Spleen (tissue), 7 donors: ENCODE measurements around the gene TIGAR.

Experiments
- POLR2AphosphoS5 ChIP-seq, 3 donors: sonication (generic); formaldehyde crosslinking; IDR thresholded peaks; one replicate each; pipeline ENCODE4 v1.5.1; 2017; ENCODE audit warnings: antibody characterized with exemption in 3 of 3
- TF ChIP-seq, protein P1 (sequence below), 11 experiments: fragments of 200-600 bp in 7 of 11; fragments of 450-650 bp in 4 of 11; sonication (generic) in 4 of 11; IDR thresholded peaks in 8 of 11; conservative IDR thresholded peaks in 3 of 11; 1 replicate in 7 of 11; 2 replicates in 4 of 11; pipeline versions ENCODE4 v1.4.0 to v1.8.0; 2016 to 2021; ENCODE audit warnings: antibody characterized with exemption in 11 of 11, inconsistent platforms in 4 of 11, mild to moderate bottlenecking in 1 of 11
- donor health status: DM: no; HTN: no; CAD: no; lungs with moderate emphysema.
- donor health status: DM: no; HTN: no; CAD: no.
- donor health status: DM: no; HTN: no; CAD: no.

DNA sequence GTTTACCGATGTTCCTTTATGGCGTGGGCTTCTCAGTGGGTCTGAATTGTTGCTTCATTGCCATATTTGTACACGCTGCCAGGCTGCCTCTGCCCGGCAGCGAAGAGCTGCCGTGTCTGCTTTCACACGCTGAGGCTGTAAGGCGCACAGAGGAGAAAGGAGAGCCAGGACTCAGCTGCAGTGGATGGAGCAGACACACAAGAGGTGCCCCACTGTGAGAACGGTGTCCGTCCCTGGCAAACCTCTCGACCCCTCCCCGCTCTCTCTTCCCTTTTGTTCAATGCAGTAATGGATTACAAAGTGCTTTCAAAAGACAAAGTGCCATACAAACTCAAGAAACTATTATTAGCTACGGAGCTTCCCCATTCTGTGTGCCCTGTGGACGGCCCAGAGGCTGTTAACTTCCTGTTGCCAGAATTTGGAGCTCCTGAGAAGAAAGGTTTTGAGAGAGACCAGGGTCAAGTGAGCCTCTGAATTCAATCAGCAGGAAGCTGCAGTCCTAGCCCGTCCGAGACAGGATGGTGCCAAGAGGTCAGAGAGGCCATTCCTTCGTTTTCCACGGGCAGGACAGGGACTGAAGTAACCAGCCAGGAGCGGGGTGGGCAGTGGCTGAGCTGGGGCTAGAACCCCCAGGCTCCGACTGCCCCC, 31.7 kb upstream of the TIGAR start:
- TF ChIP-seq, protein P1, sequence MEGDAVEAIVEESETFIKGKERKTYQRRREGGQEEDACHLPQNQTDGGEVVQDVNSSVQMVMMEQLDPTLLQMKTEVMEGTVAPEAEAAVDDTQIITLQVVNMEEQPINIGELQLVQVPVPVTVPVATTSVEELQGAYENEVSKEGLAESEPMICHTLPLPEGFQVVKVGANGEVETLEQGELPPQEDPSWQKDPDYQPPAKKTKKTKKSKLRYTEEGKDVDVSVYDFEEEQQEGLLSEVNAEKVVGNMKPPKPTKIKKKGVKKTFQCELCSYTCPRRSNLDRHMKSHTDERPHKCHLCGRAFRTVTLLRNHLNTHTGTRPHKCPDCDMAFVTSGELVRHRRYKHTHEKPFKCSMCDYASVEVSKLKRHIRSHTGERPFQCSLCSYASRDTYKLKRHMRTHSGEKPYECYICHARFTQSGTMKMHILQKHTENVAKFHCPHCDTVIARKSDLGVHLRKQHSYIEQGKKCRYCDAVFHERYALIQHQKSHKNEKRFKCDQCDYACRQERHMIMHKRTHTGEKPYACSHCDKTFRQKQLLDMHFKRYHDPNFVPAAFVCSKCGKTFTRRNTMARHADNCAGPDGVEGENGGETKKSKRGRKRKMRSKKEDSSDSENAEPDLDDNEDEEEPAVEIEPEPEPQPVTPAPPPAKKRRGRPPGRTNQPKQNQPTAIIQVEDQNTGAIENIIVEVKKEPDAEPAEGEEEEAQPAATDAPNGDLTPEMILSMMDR (IDR thresholded peaks at IDR 0.05 in 8 of 11, conservative IDR thresholded peaks at IDR 0.05 in 3 of 11) = no peak
- TF ChIP-seq POLR2AphosphoS5 (IDR thresholded peaks at IDR 0.05) = no peak
